Neural cell (in vitro differentiated cells): ENCODE data around the gene IMMP2L. TPM values are rescaled to one million over a fixed set of nuclear protein-coding genes. Genes with fewer than 3 reads are reported as not detected.

Experiments used
- H2AFZ ChIP-seq: fragments of 200-600, 300-800 bp; sonication (generic), shearing (Covaris generic); 2 replicates; pipeline ENCODE4 v1.6.0; 2014; ENCODE audit warnings: low read depth, mild to moderate bottlenecking, antibody characterized with exemption, low read length, moderate library complexity
- H3F3A ChIP-seq: fragments of 200-600 bp; shearing (Covaris generic); 2 replicates; pipeline ENCODE4 v1.6.1; 2016; ENCODE audit warnings: mild to moderate bottlenecking, moderate library complexity, mixed read lengths, antibody characterized with exemption, low read length; ENCODE audit not compliant: insufficient read depth, poor library complexity, severe bottlenecking
- H3K27ac ChIP-seq: fragments of 200-600, 300-800 bp; sonication (generic), shearing (Covaris generic); 2 replicates; pipeline ENCODE4 v1.5.1; 2014; ENCODE audit warnings: mild to moderate bottlenecking, low read length, moderate library complexity
- H3K27me3 ChIP-seq: fragments of 300-800, 200-600 bp; sonication (generic), shearing (Covaris generic); 2 replicates; pipeline ENCODE4 v1.6.0; 2014; ENCODE audit warnings: mild to moderate bottlenecking, low read depth, low read length, moderate library complexity; ENCODE audit not compliant: insufficient read depth
- H3K36me3 ChIP-seq: fragments of 300-800, 200-600 bp; sonication (generic), shearing (Covaris generic); 2 replicates; pipeline ENCODE4 v1.5.1; 2014; ENCODE audit warnings: mild to moderate bottlenecking, antibody characterized with exemption, low read length, moderate library complexity; ENCODE audit not compliant: insufficient read depth
- H3K4me2 ChIP-seq: fragments of 300-800, 200-600 bp; sonication (generic), shearing (Covaris generic); 2 replicates; pipeline ENCODE4 v1.6.0; 2014; ENCODE audit warnings: mild to moderate bottlenecking, low read length
- H3K4me3 ChIP-seq: fragments of 300-800, 200-600 bp; sonication (generic), shearing (Covaris generic); 2 replicates; pipeline ENCODE4 v1.5.1; 2014; ENCODE audit warnings: mild to moderate bottlenecking, low read length, moderate library complexity
- H3K79me2 ChIP-seq: fragments of 200-600 bp; shearing (Covaris generic); replicated peaks from 2 replicates; pipeline ENCODE4 v1.6.0; 2014; ENCODE audit warnings: mild to moderate bottlenecking, low read length, moderate library complexity; ENCODE audit not compliant: insufficient read depth
- H3K9ac ChIP-seq: fragments of 300-800, 200-600 bp; sonication (generic), shearing (Covaris generic); 2 replicates; pipeline ENCODE4 v1.6.1; 2016; ENCODE audit warnings: mild to moderate bottlenecking, low read length, mixed read lengths
- H3K9me2 ChIP-seq: fragments of 200-600 bp; shearing (Covaris generic); 2 replicates; pipeline ENCODE4 v1.6.1; 2016; ENCODE audit warnings: mild to moderate bottlenecking, low read length, mixed read lengths; ENCODE audit not compliant: insufficient read depth
- H3K9me3 ChIP-seq: fragments of 200-600, 300-800 bp; sonication (generic), shearing (Covaris generic); 2 replicates; pipeline ENCODE4 v1.6.1; 2016; ENCODE audit warnings: mild to moderate bottlenecking, mixed run types, low read length, moderate library complexity, mixed read lengths
- H4K20me1 ChIP-seq: fragments of 200-600 bp; shearing (Covaris generic); 2 replicates; pipeline ENCODE4 v1.6.1; 2016; ENCODE audit warnings: mild to moderate bottlenecking, mixed run types; ENCODE audit not compliant: insufficient read depth
- CTCF ChIP-seq: fragments of 450-650 bp; IDR thresholded peaks from 2 replicates; pipeline ENCODE4 v1.5.1; 2014; ENCODE audit warnings: antibody characterized with exemption, mild to moderate bottlenecking, moderate library complexity; ENCODE audit not compliant: poor library complexity, severe bottlenecking
- EP300 ChIP-seq: fragments of 450-650 bp; conservative IDR thresholded peaks from 2 replicates; pipeline ENCODE4 v1.6.1; 2014; ENCODE audit warnings: antibody characterized with exemption, mild to moderate bottlenecking, moderate library complexity; ENCODE audit not compliant: poor library complexity, severe bottlenecking
- EZH2 ChIP-seq: fragments of 200-600, 300-800 bp; shearing (Covaris generic), sonication (generic); IDR thresholded peaks from 2 replicates; pipeline ENCODE4 v1.6.1; 2014; ENCODE audit warnings: antibody characterized with exemption, low read length, borderline replicate concordance, mild to moderate bottlenecking; ENCODE audit not compliant: insufficient read depth, poor library complexity, severe bottlenecking
- MXI1 ChIP-seq: fragments of 450-650 bp; conservative IDR thresholded peaks from 2 replicates; pipeline ENCODE4 v1.6.1; 2014; ENCODE audit warnings: antibody characterized with exemption, mild to moderate bottlenecking; ENCODE audit not compliant: poor library complexity, severe bottlenecking
- POLR2AphosphoS5 ChIP-seq: IDR thresholded peaks from 2 replicates; pipeline ENCODE4 v1.6.1; 2012
- SMC3 ChIP-seq: fragments of 450-650 bp; conservative IDR thresholded peaks from 2 replicates; pipeline ENCODE4 v1.6.1; 2014; ENCODE audit warnings: antibody characterized with exemption, mild to moderate bottlenecking, moderate library complexity; ENCODE audit not compliant: poor library complexity
- polyA plus RNA-seq: library from polyadenylated mRNA; depleted of rRNA; stranded (reverse); fragments of >200 nt; gene quantifications from 2 replicates; pipeline ENCODE4 v1.2.3, GENCODE V29; 2014

The IMMP2L gene
- polyA plus RNA-seq, 1 donor from 2014 or later = 9.7 TPM

GRCh38 chr7:111235709-111236108 is 326.6 kb downstream of the IMMP2L start:
- no peak for TF ChIP-seq SMC3
- H3K79me2 ChIP-seq = no peaks in the 10 kb centered on the region
- no peak overlapping the region for H2AFZ ChIP-seq
- H3F3A ChIP-seq = no peaks in the 10 kb centered on the region
- no peaks in the 10 kb centered on the region for H4K20me1 ChIP-seq
- H3K9me2 ChIP-seq = no peaks in the 10 kb centered on the region
- H3K27me3 ChIP-seq = no peaks in the 10 kb centered on the region
- no peaks in the 10 kb centered on the region for H3K9me3 ChIP-seq
- H3K4me3 ChIP-seq = no peak overlapping the region
- no peak overlapping the region for H3K4me2 ChIP-seq
- H3K36me3 ChIP-seq = no peaks in the 10 kb centered on the region
- no peak overlapping the region for H3K27ac ChIP-seq
- no peak overlapping the region for H3K9ac ChIP-seq

- H4K20me1 ChIP-seq = no peaks in the 10 kb centered on the region
- H3K79me2 ChIP-seq = no peaks in the 10 kb centered on the region
- H3K9me3 ChIP-seq = no peaks in the 10 kb centered on the region
- no peaks in the 10 kb centered on the region for H3K27me3 ChIP-seq
- H3K36me3 ChIP-seq = no peaks in the 10 kb centered on the region
- H2AFZ ChIP-seq = no peak overlapping the region
- no peaks in the 10 kb centered on the region for H3K9me2 ChIP-seq
- H3K4me3 ChIP-seq = no peak overlapping the region
- H3K9ac ChIP-seq = no peak overlapping the region
- TF ChIP-seq POLR2AphosphoS5 (no peak), EP300 (no peak)
- no peak overlapping the region for H3K27ac ChIP-seq
- H3K4me2 ChIP-seq = no peak overlapping the region
- H3F3A ChIP-seq = no peaks in the 10 kb centered on the region
Observed at GRCh38 chr7:111232249-111233084, 329.8 kb downstream of the IMMP2L start.

GRCh38 chr7:111229916-111230315 is 332.4 kb downstream of the IMMP2L start:
- Histone ChIP-seq H4K20me1 (no peaks in the 10 kb centered on the region), H3K9me2 (no peaks in the 10 kb centered on the region), H3K9ac (no peak overlapping the region), H3K27me3 (no peaks in the 10 kb centered on the region), H3K4me2 (no peak overlapping the region), H3K9me3 (no peaks in the 10 kb centered on the region), H2AFZ (no peak overlapping the region), H3K4me3 (no peak overlapping the region), H3F3A (no peaks in the 10 kb centered on the region), H3K79me2 (no peaks in the 10 kb centered on the region), H3K36me3 (no peaks in the 10 kb centered on the region), H3K27ac (no peak overlapping the region)
- TF ChIP-seq POLR2AphosphoS5 (no peak), EZH2 (no peak)

- no peaks in the 10 kb centered on the region for H3F3A ChIP-seq
- no peaks in the 10 kb centered on the region for H4K20me1 ChIP-seq
- H3K27me3 ChIP-seq = no peaks in the 10 kb centered on the region
- TF ChIP-seq SMC3 (no peak), CTCF (no peak), EZH2 (no peak), MXI1 (no peak)
- H2AFZ ChIP-seq = no peak overlapping the region
- no peaks in the 10 kb centered on the region for H3K79me2 ChIP-seq
- H3K4me3 ChIP-seq = no peak overlapping the region
- H3K9me2 ChIP-seq = no peaks in the 10 kb centered on the region
- no peaks in the 10 kb centered on the region for H3K36me3 ChIP-seq
- H3K9me3 ChIP-seq = no peaks in the 10 kb centered on the region
- H3K9ac ChIP-seq = no peak overlapping the region
- H3K27ac ChIP-seq = no peak overlapping the region
- no peak overlapping the region for H3K4me2 ChIP-seq
Observed at GRCh38 chr7:111229181-111229740, 333.0 kb downstream of the IMMP2L start.
